ENCODE data around the gene S100A2.
A peak's percentile ranks its signal among the peaks of the same experiment; 100 is the strongest.

S100A2 gene

DNA sequence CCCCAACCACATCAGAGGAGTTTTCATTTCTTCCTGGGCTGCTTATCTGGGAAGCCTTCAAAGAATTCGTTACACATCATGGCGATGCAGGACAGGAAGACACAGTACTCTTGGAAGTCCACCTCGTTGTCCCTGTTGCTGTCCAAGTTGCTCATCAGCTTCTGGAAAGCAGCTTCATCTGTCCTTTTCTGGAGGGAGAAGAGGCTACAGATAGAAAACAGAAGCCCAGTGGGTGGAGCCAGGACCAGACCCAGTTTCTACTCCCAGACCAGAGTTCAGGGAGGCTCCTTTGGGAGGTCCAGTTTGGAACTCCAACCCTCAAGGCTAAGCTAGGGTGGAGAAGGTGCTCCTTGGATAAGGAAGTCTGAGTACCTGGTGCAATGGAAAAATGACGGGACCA lies 21.9 kb downstream of the S100A2 start:
- no peak for DNase-seq

DNA sequence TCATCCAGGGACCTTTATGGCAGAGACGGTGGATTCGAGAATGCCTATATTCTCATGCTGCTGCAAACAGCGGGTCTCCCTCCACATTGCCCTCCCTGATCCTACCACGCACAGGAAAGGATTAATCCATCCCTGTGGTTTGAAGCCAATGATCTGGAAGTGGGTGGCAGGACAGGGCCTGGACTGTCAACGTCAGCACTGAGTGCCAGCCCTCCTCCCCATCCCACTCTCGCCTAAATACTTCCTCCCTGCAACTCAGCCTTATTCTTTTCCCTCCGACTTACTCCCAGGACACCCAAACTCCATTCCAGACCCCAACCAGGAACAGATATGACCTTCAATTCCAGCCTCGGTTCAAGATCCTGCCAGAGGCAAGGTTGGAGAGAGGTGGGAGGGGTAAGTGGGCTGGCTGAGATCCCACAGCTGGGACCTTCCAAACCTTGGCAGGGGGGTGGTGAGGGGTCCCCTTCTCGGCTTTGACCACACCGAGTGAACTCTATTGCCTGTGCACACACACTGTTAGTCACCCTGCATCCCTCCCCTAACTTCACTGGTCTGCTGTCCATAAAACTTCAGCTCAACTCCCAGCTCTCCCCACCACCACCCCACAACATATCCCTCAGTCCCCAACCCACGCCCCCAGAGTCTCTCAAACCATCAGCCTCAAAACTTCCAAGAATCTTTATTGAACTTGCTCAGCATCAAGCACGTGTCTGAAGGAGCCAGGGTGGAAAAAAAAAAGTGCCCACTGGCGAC lies 22.5 kb downstream of the S100A2 start:
- DNase-seq: no peak

DNA sequence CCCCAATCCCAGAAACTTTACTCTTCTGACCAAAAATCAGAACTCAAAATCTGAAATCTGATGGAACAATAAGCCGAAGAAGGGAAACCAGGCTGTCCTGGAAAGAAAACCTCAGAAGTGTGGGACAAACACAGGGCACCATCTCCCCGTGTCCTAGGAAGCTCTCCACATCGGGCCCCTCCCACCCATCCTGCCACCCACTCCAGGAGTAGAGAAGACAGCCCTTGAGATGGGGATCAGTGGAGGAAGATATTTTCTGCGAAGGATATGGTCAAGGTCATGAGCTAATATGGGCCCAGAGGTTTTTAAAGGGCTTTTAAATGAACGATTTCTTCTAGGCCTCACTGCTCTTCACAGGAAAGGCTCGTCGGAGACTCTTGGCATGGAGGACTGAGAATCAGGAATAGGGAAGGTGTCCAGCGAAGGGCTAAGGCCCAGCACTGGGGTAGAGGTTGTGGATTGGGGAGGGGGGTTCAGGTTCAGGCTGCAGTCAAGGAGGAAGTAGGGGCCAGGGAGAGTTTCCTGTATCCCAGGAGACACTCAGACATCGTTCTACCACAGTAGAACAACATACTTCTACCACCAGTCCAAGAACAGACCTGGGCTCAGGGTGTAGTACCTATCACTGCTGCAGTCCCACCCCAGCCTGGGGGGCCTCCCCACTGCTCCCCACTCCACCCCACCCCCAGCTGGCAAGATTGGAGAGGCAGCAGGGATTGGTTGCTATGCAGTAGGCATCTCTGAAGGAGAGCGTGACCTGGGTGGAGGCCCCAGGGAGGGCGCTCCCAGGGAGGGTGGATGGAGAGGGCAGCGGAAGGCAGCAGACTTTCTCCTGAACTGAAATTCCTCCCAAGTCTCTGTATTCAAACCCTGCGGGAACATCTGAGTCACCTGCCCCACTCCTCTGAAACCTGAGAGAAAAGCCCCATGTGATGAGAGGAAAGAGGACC lies 23.7 kb downstream of the S100A2 start:
- DNase-seq: no peak

DNA sequence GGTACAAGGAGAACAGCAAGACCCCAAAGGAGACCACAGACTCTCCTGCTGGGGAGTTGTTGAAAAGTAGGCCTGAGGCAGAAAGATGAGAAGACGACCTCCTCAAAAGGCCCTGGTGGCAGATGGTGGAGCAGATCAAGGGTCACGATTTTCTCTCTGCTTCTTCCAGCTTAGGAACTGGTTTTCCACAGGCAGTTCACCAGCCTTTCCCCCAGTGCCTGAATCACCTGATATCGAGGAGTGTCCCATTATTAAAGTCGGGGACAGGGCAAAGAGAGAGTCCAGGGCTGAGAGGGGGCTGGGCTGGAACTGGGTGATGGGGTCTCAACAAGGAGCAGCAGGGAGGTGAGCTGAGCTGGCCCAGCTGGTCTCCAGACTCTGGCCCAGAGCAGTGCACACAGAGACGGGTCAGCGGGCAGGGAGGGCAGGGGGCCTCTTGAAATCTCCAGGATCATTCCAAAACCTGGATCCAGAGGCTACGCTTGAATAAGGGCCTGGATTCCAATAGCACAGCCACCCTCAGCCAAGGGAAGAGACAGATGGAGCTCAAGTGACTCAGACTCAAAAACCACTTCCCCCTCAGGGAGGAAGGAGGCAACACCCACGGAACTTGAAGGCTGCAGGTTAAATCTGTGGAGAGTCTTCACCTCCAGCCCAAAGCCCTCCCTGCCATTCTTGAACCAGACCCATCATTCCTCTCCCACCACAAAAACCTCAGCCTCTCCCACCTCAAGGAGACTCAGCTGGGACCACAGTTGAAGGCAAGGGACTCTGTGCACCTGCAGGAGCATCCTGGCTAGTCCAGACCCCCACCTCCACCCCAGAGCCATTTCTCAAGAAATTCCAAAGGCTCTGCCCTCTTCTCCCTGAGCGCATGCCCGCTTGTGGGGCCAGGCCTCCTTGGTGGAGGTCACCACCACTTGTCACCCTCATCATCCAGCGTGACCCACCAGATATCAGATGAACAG lies 25.0 kb downstream of the S100A2 start, which contains the start of gene S100A5:
S100A5 (minus strand) TSS at position 541 of the 968 bp plus-strand sequence. CDS start 743 bp downstream, outside the sequence.
- DNase-seq: no peak

DNA sequence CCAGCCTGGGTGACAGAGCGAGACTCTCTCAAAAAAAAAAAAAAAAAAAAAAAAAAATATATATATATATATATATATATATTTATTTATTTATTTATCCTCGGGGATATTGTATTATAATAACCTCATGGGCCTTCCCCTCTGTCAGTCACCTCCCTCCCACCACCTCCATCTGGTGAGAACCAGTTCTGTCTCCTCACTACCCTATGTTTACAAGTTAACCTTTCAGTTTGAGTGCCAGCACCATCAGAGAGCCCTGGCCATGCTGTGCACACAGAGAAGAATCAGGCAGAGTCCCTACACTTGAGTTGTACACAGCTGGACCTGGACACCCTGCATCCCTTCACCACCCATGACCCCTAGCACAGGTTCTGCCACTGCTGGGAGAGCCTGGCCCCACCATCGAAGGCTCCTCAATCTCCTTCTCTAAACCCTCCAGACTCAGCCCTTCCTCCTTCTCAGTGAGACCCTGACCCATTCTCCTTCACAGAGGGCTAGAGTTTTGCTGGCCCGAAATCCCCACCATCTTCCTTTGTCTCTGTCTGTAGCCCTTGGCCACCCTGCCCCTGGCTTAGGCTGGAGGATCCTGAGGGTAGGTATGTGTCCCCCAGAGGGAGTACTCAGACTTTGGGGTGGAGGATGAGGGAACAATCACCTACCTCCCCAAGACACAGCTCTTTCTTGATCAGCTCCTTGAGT lies 26.1 kb downstream of the S100A2 start:
- DNase-seq: no peak

DNA sequence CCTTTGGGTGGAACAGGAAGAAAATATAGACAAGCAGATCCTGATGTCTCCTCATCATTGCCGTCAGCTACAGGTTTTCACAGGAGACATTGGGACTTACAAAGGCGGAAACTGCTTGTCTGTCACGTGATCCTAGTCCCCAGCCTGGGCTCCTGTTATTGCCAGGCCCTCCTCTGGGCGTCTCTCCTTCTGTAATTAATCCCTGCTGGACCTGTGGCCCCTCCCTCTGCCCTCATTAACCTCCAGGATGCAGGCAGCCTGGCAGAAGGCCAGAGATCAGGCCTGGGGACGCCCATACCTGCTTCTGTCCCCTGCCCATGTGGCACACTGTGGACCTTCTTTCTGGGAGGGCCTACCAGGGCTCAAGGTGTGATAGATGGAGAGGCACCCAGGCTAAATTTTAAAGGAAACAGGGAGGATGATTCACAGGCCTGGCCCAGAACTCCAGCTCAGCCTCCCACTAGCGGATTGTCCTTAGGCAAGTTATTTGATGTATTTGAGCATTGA lies 27.3 kb downstream of the S100A2 start:
- peak; percentile 60 for DNase-seq

DNA sequence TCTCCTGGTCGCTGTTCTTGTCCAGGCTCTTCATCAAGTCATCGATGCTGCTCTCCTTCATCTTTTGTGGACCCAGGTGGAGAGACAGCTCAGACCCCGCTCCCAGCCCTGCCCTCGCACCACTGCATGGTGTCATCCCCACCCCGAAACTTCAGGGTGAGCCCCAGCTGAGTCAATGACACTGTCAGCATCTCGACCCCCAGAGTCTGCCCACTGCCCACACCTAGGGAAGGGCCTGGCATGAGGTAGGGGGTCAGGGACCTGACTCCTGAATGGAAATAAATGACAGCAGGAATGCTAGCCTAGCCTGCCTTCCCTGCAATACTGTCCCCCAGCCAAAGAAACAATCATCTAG lies 28.3 kb downstream of the S100A2 start:
- DNase-seq: no peak

DNA sequence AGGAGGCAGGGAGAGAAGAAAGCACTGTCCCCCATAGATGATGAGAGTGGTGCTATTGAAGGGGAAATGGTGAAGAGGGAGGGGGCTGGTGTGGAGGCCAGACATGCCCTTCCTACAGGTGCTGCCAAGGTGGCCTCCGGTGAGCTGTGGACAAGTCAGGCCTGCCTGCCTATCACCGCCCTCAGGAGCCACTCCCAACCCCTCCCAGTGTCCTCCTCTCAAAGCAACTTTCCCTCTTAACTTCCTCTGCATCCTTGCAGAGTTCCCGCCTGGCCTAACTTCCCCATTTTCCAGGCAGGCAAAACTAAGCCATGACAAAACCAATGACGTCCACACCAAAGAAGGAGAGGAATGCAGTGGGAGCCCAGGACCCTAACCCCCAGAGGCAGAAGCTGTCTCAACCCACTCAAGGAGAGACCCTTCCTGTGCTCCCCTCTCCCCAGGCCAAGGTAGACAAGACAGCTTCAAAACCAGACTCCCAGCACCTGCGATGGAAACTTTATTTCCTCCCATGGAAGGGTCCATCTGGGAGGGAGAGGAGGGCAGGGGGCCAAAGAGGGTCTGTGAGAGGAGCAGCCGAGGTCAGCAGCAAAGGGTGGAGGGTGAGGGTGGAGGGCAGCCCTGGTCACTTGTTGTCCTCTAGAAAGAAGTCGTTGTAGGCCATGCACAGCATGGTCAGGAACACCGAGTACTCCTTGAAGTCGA lies 28.8 kb downstream of the S100A2 start:
- DNase-seq: peak; percentile 33

DNA sequence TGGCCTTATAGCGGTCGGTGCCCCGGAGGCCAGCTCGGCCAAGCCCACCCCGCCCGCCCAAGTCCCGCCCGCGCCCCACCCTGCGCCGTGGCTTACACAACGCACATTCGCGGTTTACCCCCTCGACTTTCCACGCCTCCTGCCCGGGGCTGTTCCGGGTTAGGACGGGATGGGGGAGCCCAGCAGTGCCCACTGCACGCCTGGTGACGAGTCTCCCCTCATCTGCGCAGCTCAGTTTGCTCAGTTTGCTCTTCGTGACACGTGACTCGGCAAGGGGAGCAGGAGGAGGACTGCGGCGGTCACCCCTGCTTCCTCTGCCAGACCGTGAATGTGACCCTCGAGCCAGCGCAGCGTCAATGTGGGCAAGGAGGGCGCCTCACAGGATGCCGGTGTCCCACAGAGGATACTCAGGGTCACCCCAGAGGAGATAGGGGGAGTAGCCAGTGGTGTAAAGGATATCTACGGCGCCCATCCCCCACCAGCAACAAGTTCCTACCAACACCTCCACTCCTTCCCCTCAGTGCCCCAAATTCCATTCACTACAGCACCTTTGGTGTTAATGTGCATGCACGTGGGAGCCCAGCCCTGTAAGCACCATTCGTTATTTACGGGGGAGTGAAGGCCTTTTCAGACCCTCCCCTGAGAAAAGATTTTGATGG lies 29.5 kb downstream of the S100A2 start:
- peak; percentile 88 for DNase-seq

DNA sequence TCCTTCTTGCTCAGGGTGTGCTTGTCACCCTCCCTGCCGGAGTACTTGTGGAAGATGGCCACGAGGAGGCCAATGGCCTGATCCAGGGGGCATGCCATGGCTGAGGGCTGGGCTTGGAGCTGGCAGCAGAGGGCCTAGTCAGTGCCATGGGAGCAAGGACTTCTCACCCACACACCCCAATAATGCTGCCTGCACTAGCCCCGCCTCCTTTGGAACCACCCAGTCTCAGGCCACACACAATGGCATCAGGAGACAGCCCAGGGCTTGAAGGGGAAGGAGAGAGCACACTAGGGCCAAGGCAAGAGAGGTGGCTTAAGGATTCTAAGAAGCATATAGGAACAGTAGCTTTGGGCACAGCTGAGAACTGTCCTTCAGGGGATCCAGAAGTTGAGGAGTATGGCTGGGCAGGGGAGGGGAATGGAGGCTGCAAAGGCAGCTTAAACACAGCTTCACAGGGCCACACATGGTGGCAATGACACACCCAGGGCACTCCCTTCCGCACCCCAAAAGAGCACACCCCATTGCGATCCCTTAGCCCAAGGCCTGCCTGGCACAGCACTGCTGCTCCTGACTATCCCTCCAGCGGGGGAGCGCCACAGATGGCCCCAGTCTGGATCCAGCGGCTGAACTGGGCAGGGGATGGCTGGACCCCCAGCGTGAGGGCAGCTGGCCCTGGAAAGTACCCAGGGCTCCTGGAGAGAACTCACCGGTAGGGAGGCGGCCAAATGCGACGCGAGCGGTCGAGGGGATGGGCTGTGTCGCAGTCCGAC lies 30.2 kb downstream of the S100A2 start, which contains the start of gene S100A6:
S100A6 (minus strand) TSS at position 750 of the 770 bp plus-strand sequence; CDS start at position 98, 652 bp downstream.
- peak; percentile 30 for DNase-seq

DNA sequence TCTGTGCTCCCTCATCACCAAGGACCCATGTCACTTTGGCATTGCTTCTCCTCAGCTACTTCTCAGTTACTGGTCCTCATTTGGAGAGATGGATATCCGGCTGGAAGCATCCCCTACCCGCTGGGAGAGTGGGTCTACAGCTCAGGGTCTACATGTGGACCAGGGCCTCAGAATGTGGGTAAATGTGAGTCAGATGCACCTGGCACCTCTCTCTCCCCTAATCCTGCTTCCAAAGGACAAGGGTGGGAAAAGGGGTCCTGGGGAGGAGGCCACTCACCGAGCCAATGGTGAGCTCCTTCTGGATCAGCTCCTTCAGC lies 30.8 kb downstream of the S100A2 start:
- no peak for DNase-seq

DNA sequence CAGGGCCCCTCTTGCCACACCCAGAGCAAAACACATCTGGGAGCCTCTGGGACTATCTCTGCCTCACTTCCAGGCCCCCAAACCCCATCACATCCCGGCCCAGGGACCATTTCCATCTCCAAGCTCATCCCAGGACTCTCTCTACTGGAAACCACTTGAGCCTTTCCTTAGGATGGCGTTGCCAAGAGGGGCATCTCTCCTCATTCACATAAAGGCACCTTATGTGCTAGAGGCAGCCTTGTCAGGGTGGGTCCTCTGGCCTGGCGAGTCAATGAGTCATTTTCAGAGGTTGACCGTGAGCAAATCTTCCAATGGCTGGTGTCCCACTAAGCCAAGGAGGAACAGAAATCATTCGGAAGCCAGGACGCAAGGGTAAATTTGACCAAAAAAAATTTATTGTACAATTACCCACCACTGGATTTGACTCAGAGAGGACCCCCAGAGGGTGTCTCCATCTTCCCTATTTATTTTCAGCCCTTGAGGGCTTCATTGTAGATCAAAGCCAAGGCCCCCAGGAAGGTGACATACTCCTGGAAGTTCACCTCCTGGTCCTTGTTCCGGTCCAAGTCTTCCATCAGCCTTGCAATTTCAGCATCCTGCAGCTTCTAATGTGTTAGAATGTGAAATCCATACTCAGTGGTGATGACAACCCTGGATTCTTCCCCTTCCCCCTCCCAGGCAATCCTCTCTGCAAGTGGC lies 31.3 kb downstream of the S100A2 start:
- DNase-seq: no peak

DNA sequence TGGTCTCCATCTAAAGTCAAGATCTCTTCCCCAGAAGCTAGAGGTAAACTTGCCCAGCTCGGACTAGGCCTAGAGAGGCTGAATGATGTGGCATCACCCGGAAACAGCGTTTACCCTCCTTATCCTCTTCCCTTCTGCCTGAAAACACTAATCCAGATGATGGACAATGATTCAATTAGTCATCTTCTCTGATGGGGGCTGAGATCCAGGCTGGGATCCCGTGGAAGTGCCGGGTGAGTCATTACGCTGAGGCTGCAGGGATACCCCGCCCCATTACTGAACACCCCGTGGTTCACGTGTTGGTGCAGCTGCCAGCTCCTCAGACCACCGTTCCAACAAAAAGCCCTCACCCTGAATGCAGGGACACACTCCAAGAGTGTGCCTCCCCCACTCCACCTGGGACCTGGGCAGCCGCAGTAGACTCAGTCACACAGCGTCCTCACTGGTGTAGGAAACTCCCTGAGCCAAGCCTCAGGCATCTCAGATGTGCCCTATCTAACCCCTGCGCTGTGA lies 31.9 kb downstream of the S100A2 start:
- DNase-seq: peak; percentile 46

DNA sequence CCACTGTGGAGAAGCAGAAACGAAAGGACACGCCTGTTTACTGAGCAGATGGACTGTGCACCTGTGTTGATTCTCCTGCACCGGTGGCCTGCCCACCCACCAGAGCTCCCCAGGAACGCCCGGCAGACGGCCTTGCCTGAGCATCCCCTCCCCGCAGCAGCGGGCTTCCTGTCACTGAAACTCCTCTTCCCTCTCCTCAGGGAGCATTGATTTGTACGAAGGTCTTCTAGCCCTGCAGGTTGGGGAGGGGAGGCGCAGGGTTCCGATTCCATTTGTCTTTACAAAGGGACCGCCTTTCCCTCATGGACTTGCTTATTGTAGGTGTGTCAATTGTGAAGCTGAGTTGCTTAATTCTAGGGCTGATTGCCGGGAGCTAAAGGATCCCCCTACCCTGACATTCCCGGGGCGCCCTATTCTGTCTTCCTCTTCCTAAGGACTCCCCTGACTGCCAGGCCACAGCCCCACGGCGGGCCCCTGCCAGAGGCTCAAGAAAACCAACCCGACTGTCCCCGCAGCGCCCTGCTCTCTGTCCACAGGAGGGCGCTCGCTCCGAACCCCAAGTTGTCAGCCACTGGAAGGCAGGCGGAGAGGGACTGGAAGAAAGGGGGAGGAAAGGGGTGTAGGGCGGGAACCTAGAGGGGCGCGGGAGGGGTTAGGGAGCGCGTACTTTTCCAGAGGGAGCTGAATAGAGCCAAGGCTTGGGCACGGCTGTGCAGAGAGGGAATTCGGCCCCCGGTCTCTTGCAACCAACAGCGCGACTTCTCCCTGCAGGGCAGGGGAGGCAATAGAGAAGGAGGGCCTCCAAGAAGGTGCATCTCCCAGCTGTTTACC lies 32.7 kb downstream of the S100A2 start:
- peak; percentile 96 for DNase-seq

DNA sequence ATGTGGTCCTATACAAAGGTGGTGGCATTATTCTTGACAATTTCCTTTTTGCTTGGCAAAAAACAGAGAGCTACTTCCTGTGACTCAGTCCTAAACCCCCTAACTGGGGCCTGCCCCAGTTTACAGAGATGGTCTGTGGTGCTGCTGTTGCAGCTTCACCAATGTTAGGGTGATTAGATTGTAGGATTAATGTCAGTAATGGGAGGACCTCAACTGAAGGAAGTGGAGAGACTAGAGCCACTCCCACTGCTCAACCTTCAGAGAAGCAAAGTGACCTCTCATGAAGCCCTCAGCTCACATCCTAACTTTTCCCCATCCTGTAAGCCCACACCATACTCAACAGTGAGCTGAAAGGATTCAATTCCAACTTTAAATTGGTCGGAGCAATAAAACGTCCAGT lies 33.5 kb downstream of the S100A2 start:
- peak; percentile 42 for DNase-seq

DNA sequence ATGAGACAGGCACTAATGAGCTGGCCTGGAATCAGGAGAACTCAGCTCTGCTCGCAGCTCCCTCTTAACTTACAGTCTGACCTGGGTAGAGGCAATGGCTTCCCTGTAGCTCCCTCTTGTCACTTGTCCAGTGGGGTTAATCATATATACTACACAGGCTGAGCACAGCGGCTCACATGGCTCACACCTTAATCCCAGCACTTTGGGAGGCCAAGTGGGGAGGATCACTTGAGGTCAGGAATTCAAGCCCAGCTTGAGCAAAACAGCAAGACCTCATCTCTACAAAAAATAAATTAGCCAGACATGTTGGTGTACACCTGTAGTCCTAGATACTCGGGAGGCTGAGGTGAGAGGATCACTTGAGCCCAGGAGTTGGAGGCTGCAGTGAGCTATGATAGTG lies 34.0 kb downstream of the S100A2 start:
- no peak for DNase-seq

DNA sequence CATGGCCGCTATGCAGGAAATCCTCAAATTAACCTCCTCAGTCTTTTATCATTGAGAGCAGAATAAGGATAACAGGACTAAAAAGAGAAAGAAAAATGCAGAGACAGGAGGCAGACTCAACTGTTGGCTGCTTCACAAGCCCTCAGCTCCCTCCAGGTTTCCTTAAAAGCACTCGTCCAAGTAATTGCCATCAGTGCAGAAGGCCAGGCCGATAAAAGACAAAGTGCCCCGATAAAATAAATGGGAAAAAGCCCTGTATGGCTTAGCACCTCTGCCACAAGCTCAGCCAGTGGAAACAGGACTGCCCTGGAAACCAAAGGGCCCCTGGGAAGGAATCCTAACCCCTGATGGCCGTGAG lies 38.0 kb downstream of the S100A2 start:
- DNase-seq: no peak

DNA sequence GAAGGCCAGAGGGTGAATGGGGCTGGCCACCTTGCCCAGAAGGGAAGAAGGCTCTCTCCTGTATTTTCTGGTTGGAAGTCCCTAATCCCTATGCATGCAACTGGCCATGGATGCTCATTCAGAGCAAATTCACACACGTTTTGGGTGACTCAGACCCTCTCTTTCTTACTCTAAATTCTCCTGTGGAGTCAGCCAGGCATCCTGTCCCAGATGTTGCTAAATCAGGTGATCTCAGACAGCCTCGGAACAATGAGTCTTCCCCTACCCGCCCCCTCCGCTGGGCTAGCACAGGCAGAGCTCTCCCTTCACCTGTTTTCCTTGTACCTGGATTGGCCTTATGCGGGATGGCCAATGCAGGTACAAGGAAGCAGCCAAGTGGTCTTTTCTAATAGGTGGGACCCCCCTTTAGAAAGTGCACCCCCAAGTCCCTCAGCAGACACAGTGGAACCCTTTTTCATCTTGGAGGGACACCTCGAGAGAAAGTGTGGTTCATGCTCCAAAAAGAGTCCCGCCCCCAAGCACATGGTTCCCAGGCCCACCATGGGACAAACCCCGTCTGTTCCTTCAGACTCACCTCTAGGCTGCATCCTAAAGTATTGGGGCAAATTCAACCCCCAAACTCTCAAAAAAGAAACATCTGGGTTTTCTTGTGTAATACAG lies 38.5 kb downstream of the S100A2 start:
- DNase-seq: no peak
